HCT116 (cell line): ENCODE measurements around the gene TMSB4Y. TPM values are rescaled to one million over a fixed set of nuclear protein-coding genes. Genes with fewer than 3 reads are reported as not detected.

Experiments used
- ATAC-seq: fragments of 200-7000 bp; cut with Tn5 transposase; 2 replicates; pipeline ENCODE4 v1.9.1; 2020; ENCODE audit warnings: mild to moderate bottlenecking, moderate library complexity
- Bru-seq: library from RNA; stranded (reverse); fragments of 400-500 nt; gene quantifications from one replicate; lab custom pipeline; 2021; lab: Mats Ljungman, UMichigan
- BruChase-seq, 2 experiments: library from RNA; stranded (reverse); fragments of 400-500 nt; gene quantifications; one replicate each; lab custom pipeline; 2021; lab: Mats Ljungman, UMichigan
- BruUV-seq: library from RNA; stranded (reverse); fragments of 400-500 nt; replicated peaks from 2 replicates; lab custom pipeline; 2021; lab: Mats Ljungman, UMichigan
- CTCF ChIA-PET: fragments of 300-600 bp; sonication (Branson Sonifier 250); formaldehyde crosslinking; loops from one replicate; lab custom pipeline; 2021; ENCODE audit warnings: antibody characterized with exemption; lab: Charles Lee
- POLR2A ChIA-PET: fragments of 300-600, 350-600 bp; sonication (Branson Sonifier 250); formaldehyde crosslinking; loops from one replicate; lab custom pipeline; 2021; ENCODE audit warnings: antibody characterized with exemption; lab: Charles Lee
- RAD21 ChIA-PET, 2 experiments: fragments of 300-600 bp; sonication (Branson Sonifier 250); formaldehyde crosslinking; loops; one replicate each; lab custom pipeline; 2023; ENCODE audit warnings: low total read pairs in 2 of 2; ENCODE audit not compliant: uncharacterized antibody in 2 of 2, unreplicated experiment in 2 of 2, low non-redundant PET in 1 of 2; lab: Charles Lee
- DNase-seq: peaks from one replicate; pipeline ENCODE4 v3.0.0-alpha.2; 2010; ENCODE audit warnings: low read depth, low spot score
- H2AFZ ChIP-seq: fragments of 200-600 bp; shearing (Covaris generic), sonication (generic); 2 replicates; pipeline ENCODE4 v1.6.1; 2017; ENCODE audit warnings: low read depth, mixed run types, mixed read lengths, antibody characterized with exemption, low read length; ENCODE audit not compliant: poor library complexity, severe bottlenecking
- H3K27ac ChIP-seq: 2 replicates; pipeline ENCODE4 v1.5.1; 2012; ENCODE audit warnings: low read depth, low read length
- H3K27me3 ChIP-seq: fragments of 200-600 bp; sonication (generic); 2 replicates; pipeline ENCODE4 v1.6.1; 2016; ENCODE audit warnings: mixed run types, low read length, mixed read lengths; ENCODE audit not compliant: insufficient read depth
- H3K36me3 ChIP-seq, 2 experiments: fragments of 200-500 bp in 1 of 2; fragments of 200-600 bp in 1 of 2; sonication (Bioruptor generic) in 1 of 2; sonication (generic) in 1 of 2; 2 replicates each; pipeline versions ENCODE4 v1.5.1 to v1.6.1; 2014 to 2016; ENCODE audit warnings: low read length in 2 of 2, inconsistent platforms in 1 of 2, mixed read lengths in 1 of 2, mixed run types in 1 of 2; ENCODE audit not compliant: insufficient read depth in 2 of 2, control insufficient read depth in 1 of 2
- H3K4me1 ChIP-seq, 2 experiments: fragments of 200-600 bp in 1 of 2; sonication (generic) in 1 of 2; 2 replicates each; pipeline versions ENCODE4 v1.5.1 to v1.6.1; 2012 to 2017; ENCODE audit warnings: low read length in 2 of 2, inconsistent platforms in 1 of 2, mild to moderate bottlenecking in 1 of 2, mixed read lengths in 1 of 2, mixed run types in 1 of 2, moderate library complexity in 1 of 2; ENCODE audit not compliant: insufficient read depth in 2 of 2, control insufficient read depth in 1 of 2
- H3K4me2 ChIP-seq: fragments of 200-600 bp; sonication (generic); 2 replicates; pipeline ENCODE4 v1.6.1; 2017; ENCODE audit warnings: mixed run types, low read length, mixed read lengths
- H3K4me3 ChIP-seq, 2 experiments: fragments of 200-600 bp in 1 of 2; sonication (generic) in 1 of 2; replicated peaks in 1 of 2; 2 replicates each; pipeline ENCODE4 v1.5.1; 2011 to 2016; ENCODE audit warnings: low read length in 2 of 2, control low read depth in 1 of 2, low read depth in 1 of 2, mild to moderate bottlenecking in 1 of 2, mixed read lengths in 1 of 2, mixed run types in 1 of 2
- H3K79me2 ChIP-seq: fragments of 200-600 bp; sonication (generic); 2 replicates; pipeline ENCODE4 v1.6.1; 2017; ENCODE audit warnings: mild to moderate bottlenecking, mixed run types, low read length, moderate library complexity, mixed read lengths; ENCODE audit not compliant: insufficient read depth
- H3K9ac ChIP-seq: fragments of 200-600 bp; sonication (generic); 2 replicates; pipeline ENCODE4 v1.6.1; 2016; ENCODE audit warnings: low read length, mixed read lengths
- H3K9me2 ChIP-seq: fragments of 200-600 bp; sonication (generic), shearing (Covaris generic); 2 replicates; pipeline ENCODE4 v1.6.1; 2017; ENCODE audit warnings: mixed run types, mild to moderate bottlenecking, moderate library complexity; ENCODE audit not compliant: insufficient read depth
- H3K9me3 ChIP-seq, 2 experiments: fragments of 200-500 bp in 1 of 2; fragments of 200-600 bp in 1 of 2; sonication (Bioruptor generic) in 1 of 2; sonication (generic) in 1 of 2; 2 replicates each; pipeline ENCODE4 v1.6.1; 2014 to 2017; ENCODE audit warnings: low read length in 2 of 2, mixed read lengths in 2 of 2, inconsistent platforms in 1 of 2, low read depth in 1 of 2, mild to moderate bottlenecking in 1 of 2, mixed run types in 1 of 2, moderate library complexity in 1 of 2; ENCODE audit not compliant: control insufficient read depth in 1 of 2, insufficient read depth in 1 of 2
- H4K20me1 ChIP-seq: fragments of 200-600 bp; sonication (generic), shearing (Covaris generic); 2 replicates; pipeline ENCODE4 v1.6.1; 2017; ENCODE audit warnings: mixed run types, mild to moderate bottlenecking, moderate library complexity; ENCODE audit not compliant: insufficient read depth
- EGR1 ChIP-seq: IDR thresholded peaks from 2 replicates; pipeline ENCODE4 v1.6.1; 2012; ENCODE audit warnings: low read depth
- FOSL1 ChIP-seq: IDR thresholded peaks from 2 replicates; pipeline ENCODE4 v1.6.1; 2012; ENCODE audit warnings: low read depth
- POLR2AphosphoS5 ChIP-seq: IDR thresholded peaks from 2 replicates; pipeline ENCODE4 v1.6.1; 2011; ENCODE audit warnings: mild to moderate bottlenecking, low read depth, low read length, moderate library complexity
- SP1 ChIP-seq: IDR thresholded peaks from 2 replicates; pipeline ENCODE4 v1.6.1; 2012; ENCODE audit warnings: low read depth
- intact Hi-C: fragments of 100-400 bp; cut with micrococcal nuclease; formaldehyde crosslinking; loops from 2 replicates; pipeline ENCODE4 v1.10.0; 2022
- long read RNA-seq: library from polyadenylated mRNA; unstranded; transcript quantifications from one replicate; pipeline ENCODE4 v2.0.0, GENCODE V29; 2021; ENCODE audit not compliant: unreplicated experiment
- polyA plus RNA-seq: library from polyadenylated mRNA; unstranded; fragments of >200 nt; gene quantifications from 2 replicates; pipeline ENCODE4 v1.2.1, GENCODE V29; 2012; ENCODE audit warnings: missing spikeins
- total RNA-seq: library from RNA; stranded (reverse); gene quantifications from one replicate; pipeline ENCODE4 v1.2.1, GENCODE V29; 2021; ENCODE audit not compliant: unreplicated experiment
- TF ChIP-seq, protein P1 (sequence below), 3 experiments: fragments of 200-600 bp in 1 of 3; sonication (generic) in 1 of 3; IDR thresholded peaks in 2 of 3; conservative IDR thresholded peaks in 1 of 3; 2 replicates each; pipeline ENCODE4 v1.5.1; 2012 to 2017; ENCODE audit warnings: low read depth in 2 of 3, low read length in 2 of 3, antibody characterized with exemption in 1 of 3, borderline replicate concordance in 1 of 3, control low read depth in 1 of 3, mild to moderate bottlenecking in 1 of 3, mixed read lengths in 1 of 3, mixed run types in 1 of 3, moderate library complexity in 1 of 3; ENCODE audit not compliant: insufficient read depth in 1 of 3

The TMSB4Y gene
- 0.76 TPM for total RNA-seq
- 0.25 and 0.29 TPM in 2 replicates for polyA plus RNA-seq
- Bru-seq, nascent RNA = percentile 48 among the genes with signal in this experiment
- BruChase-seq, experiment 1, labeled RNA remaining after a 6-hour chase = percentile 55 among the genes with signal in this experiment
- BruChase-seq, experiment 2, labeled RNA remaining after a 2-hour chase = percentile 50 among the genes with signal in this experiment
- long read RNA-seq, partial matches to known transcripts = 2 of 2 reads
- long read RNA-seq, other reads (novel, unspliced or antisense) = 0 of 2 reads

- RAD21 ChIA-PET = no interaction called here
- Histone ChIP-seq H3K9me2 (no peaks in the 10 kb centered on the region), H3K27me3 (no peaks in the 10 kb centered on the region), H4K20me1 (no peaks in the 10 kb centered on the region), H3K4me2 (peak within 1 kb of the TSS; percentile 56), H3K9ac (peak within 1 kb of the TSS; percentile 57), H2AFZ (no peak within 1 kb of the TSS), H3K4me1 (peaks cover 0 to 3% of the 10 kb centered on the region in 2 experiments; a peak in 1 of 4 replicates), H3K27ac (no peak within 1 kb of the TSS), H3K36me3 (no peaks in the 10 kb centered on the region), H3K79me2 (no peaks in the 10 kb centered on the region), H3K9me3 (no peaks in the 10 kb centered on the region), H3K4me3 (peak within 1 kb of the TSS; percentile 37 to 47)
- POLR2A ChIA-PET = no interaction called here
- intact Hi-C loops = loop anchor here (5.0 kb wide), 1 partner anchor 221 kb away; the partner anchor contains the start of gene UTY
- TF ChIP-seq POLR2AphosphoS5 = no peak
- TF ChIP-seq SP1 = no peak
- TF ChIP-seq, protein P1, sequence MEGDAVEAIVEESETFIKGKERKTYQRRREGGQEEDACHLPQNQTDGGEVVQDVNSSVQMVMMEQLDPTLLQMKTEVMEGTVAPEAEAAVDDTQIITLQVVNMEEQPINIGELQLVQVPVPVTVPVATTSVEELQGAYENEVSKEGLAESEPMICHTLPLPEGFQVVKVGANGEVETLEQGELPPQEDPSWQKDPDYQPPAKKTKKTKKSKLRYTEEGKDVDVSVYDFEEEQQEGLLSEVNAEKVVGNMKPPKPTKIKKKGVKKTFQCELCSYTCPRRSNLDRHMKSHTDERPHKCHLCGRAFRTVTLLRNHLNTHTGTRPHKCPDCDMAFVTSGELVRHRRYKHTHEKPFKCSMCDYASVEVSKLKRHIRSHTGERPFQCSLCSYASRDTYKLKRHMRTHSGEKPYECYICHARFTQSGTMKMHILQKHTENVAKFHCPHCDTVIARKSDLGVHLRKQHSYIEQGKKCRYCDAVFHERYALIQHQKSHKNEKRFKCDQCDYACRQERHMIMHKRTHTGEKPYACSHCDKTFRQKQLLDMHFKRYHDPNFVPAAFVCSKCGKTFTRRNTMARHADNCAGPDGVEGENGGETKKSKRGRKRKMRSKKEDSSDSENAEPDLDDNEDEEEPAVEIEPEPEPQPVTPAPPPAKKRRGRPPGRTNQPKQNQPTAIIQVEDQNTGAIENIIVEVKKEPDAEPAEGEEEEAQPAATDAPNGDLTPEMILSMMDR (IDR thresholded peaks at IDR 0.05 in 2 of 3, conservative IDR thresholded peaks at IDR 0.05 in 1 of 3; ENCODE audit: borderline replicate concordance in 1 of 3, insufficient read depth in 1 of 3, low read depth in 2 of 3, low read length in 2 of 3) = no peak
- no peak for TF ChIP-seq EGR1
- CTCF ChIA-PET = no interaction called here
- DNase-seq (no peak), ATAC-seq (peak; percentile 50)
- BruUV-seq = no TSS peak
These were observed at the start of gene TMSB4Y for GRCh38 chrY:13703568-13703968. Gene TMSB4Y (plus strand): TSS chrY:13703899.

DNA sequence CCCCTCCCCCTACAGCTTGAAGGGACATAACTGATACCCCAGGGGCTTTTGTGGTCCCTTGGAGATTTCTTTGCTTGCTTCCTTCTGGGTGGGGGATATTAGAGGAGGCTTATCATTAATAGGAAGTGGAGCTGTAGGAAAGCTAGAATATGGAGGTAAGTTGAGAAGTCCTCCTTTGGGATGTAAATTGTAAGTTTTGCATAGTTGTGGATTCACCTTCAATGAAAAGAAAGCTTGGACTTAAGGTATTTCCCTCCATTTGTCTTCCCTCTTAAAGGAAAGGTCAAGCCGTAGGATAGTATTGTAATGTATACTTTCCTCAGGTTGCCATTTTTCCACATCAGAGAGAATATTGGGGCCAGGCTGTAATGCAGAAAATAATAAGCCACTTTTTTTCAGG, 39.5 kb upstream of the TMSB4Y start:
- H3K4me3 ChIP-seq = no peak overlapping the region
- CTCF ChIA-PET = no interaction called here
- BruUV-seq = no TSS peak
- no peaks in the 10 kb centered on the region for H3K9me2 ChIP-seq
- no peak overlapping the region for H3K9ac ChIP-seq
- H3K27ac ChIP-seq = no peak overlapping the region
- intact Hi-C loops = no loop called here
- H4K20me1 ChIP-seq = no peaks in the 10 kb centered on the region
- TF ChIP-seq POLR2AphosphoS5 = no peak
- no peak for TF ChIP-seq EGR1
- TF ChIP-seq FOSL1 = no peak
- H3K4me2 ChIP-seq = no peak overlapping the region
- H3K79me2 ChIP-seq = no peaks in the 10 kb centered on the region
- H3K36me3 ChIP-seq = no peaks in the 10 kb centered on the region
- DNase-seq (no peak), ATAC-seq (no peak)
- POLR2A ChIA-PET = no interaction called here
- no peak overlapping the region for H2AFZ ChIP-seq
- H3K9me3 ChIP-seq = no peaks in the 10 kb centered on the region
- no peaks in the 10 kb centered on the region for H3K4me1 ChIP-seq
- RAD21 ChIA-PET = no interaction called here
- no peaks in the 10 kb centered on the region for H3K27me3 ChIP-seq
